ENCODE results near the gene PLEKHG7.
A peak's percentile ranks its signal among the peaks of the same experiment; 100 is the strongest.

DNA sequence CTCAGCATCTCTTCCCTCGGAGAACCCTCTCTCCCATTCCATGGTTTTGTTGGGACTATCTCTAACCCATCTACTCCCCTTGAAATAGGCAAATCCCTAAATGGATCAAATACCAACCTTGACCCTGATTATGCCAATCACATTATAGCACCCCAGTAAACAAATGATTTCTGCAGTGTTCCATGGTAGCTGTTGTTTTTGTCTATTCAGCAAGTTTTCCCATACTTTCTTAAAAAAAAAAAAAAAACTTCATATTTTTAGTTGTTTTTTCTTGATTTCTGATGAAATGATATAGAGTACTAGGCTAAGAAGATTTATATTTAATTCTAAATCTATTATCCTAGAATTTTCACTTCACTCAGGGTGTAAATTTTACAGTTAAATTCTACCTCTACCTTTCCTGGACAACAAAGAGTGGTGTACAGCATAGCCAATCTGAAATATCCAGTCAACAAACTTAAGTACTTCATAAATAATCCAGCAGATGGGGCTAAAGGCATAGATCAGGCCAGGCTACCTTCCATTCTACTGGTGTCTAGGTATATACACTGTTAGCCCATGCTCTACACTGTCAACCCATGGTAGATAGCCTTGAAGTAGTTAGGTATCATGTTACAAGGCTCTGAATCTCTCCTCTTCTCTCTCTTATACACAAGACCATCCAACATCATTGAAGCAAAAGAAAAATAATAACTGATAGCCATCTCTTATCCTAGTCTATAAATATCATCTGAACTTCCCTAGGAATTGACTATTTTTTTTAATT lies 82.2 kb downstream of the PLEKHG7 start:
- TF ChIP-seq CTCF (IDR thresholded peaks at IDR 0.05), result peak; percentile 28 to 75 (median 71)
- TF ChIP-seq POLR2A (IDR thresholded peaks at IDR 0.05), result no peak

Data from body of pancreas (tissue), 4 donors.